ENCODE data around the gene SAMD4A.

DNA sequence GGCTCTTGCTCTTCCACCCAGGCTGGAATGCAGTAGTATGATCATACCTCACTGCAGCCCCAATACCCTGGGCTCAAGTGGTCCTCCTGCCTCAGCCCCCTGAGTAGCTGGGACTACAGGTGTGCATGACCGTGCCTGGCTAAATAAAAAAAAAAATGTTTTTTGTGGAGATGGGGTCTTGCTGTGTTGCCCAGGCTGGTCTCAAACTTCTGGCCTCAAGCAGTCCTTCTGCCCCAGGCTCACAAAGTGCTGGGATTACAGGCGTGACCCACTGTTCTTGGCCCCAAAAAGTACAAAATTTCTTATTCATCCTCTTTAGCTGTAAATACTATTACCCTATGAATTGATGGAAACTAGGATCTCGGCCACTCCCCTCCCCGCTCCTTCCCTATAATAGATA lies 42.5 kb upstream of the SAMD4A start:
- TF ChIP-seq CTCF (IDR thresholded peaks at IDR 0.05; ENCODE audit: low read length): no peak
- TF ChIP-seq EZH2 (IDR thresholded peaks at IDR 0.05; ENCODE audit: borderline replicate concordance, low read length): no peak

All from OCI-LY1 (cell line).